NCI-H774 (cell line): Measurements from ENCODE around the gene C1orf167.

Experiments used
- DNase-seq: peaks from one replicate; lab custom pipeline; 2025; lab: John Stamatoyannopoulos, UW

The C1orf167 gene

DNA sequence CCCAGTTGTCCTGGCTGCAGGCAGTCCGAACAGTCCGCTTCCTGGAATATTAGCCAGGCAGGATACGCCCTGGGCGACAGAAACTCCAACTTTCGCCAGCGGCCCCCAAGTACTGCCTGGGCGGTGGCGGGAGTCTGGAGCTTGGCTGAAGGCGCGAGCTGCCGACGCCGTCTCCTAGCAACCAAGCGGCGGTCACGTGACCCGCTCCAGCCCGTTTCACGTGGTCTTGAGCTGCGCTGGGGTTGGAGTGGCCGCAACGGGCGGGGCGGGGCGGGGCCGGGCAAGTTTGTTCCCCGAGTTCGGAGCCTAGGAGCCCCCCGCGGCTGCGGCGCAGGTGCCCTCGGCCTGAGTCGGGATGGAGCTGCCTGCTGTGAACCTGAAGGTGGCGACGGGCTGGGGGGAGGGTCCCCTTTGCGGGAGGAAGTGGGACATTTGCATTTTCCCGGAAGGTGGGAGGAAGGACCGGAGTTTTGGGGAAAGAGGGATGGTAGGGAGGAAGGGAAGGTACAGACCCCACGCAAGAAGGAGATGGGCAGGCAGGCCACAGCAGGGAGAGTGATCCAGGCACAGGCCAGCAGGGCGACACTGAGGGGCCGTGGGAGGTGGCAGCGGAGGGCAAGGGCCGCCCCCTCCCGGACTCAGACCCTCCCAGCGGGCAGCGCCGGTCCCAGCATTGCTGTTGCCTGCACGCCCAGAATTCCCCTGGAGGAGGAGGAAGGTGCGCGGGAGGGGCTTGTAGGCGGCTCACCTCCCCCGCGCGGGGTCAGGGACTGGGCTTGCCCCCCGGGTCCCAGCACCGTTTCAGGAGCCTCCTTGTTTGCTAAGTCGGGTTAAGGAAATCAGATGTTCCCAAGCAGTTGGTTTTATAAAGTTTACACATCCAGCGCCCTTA lies 25.9 kb upstream of the C1orf167 start, which contains the start of gene AGTRAP:
Gene AGTRAP (plus strand): TSS at position 283 of the 892 bp plus-strand sequence. CDS start 73 bp downstream, at position 356.
- DNase-seq = peak; percentile 72

GRCh38 chr1:11736746-11737639 lies 25.0 kb upstream of the C1orf167 start:
- DNase-seq = no peak

- DNase-seq = no peak
These were observed 23.9 kb upstream of the C1orf167 start for GRCh38 chr1:11738096-11738495.

DNA sequence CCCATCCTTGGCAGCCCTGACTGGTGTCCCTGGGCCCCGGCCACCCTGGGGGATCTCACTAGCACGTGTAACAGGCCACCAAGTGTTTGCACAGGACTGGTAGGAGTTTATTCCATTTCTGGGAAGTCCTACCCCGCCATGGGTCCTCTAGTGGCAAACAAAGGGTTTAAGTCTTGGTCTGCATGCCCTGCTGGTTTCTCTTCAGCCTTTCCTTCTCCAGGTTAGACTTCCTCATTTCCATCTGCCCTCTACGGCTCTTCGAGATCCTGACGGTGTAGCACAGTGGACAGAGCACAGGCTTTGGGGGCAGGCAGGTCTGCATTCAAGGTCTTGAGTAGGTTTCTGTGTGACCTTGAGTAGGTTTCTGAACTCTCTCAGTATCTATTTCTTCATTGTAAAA lies 23.2 kb upstream of the C1orf167 start:
- DNase-seq = no peak

DNA sequence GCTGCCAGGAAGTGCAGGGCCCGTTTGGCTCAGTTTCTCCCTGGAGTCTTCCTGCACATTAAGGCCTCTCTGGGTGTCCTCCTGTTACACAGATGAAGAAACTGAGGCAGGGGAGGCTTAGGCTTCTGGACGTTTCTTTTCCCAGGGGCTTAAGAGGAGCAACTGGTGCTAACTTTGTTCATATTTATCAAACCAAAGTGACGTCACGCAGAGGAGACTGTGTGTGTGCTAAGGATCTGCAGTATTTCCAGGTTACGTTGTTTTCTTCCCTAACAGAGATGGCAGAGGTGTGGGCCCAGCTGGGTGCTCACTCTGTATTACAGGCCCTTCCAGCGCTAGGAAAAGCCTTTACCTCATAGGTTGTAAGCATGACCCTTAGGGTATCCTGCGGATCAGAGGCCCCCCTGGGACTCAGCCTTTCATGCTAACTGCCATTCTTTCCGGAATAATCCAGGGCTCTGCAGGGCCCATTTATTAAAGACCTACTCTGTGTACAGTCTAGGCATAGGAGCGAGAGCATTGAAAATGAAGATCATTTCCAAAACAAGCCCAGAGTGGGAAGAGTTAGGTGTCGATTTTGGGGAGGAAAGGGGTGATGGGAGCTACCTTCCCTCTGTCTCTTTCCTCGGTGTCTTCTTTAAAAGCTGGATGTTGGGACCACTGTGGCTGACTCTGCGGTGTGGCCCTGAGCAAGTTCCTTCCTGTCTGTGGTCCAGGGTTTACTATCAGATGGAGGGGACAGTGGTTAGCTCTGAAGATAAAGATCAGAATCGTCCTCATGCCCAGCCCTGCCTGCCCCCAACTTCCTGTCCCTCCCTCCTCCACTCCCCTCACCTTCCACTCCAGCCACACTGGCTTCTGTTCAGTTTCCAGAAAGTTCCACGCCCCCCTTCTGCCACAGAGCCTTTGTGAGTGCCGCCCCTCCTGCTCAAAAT lies 21.5 kb upstream of the C1orf167 start:
- DNase-seq = no peak

DNA sequence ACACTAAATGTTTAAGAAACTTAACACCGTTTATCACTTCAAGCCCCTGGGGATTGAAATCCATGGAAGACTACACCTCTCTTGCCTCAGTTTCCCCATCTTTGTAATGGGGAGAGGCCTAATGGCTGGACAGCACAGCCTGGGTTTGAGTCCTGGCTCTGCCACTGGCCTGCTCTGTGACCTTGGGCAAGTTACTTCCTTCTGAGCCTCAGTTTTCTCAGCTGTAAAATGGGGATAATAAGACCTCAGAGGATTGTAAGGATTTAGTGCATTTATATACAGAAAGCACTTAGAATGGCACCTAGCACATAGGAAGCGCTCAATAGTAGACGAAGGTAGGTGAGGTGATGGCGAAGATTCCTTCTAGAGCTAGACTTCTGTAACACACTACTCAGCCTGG lies 20.5 kb upstream of the C1orf167 start:
- DNase-seq = no peak

DNA sequence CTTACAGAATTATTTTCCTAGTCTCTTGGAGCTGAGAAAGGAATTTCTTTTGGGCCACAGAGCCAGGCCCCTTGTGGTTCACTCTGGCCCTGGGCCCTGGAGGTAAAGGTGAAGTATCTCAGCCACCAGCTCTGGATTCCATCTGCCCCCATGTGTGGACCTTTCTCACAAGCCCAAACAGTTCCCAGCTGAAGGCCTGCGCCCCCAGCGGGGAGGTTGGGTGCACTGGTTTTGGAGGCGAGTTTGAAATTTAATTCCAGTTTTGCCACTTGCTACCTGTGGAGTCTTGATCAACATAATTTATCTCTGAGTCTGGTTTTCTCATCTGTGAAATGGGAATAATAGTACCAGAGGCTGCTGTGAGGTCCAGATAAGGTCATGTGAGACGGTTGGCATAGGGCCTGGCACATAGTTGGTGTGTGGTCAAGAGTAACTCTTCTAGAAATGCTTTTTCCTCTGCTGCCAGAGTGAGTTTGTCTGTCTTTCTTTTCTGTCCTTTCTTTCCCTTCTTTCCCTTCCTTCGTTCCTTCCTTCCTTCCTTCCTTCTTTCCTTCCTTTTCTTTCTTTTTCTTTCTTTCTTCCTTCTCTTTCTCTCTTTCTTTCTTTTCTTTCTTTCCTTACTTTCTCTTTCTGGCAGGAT lies 20.0 kb upstream of the C1orf167 start:
- no peak for DNase-seq

DNA sequence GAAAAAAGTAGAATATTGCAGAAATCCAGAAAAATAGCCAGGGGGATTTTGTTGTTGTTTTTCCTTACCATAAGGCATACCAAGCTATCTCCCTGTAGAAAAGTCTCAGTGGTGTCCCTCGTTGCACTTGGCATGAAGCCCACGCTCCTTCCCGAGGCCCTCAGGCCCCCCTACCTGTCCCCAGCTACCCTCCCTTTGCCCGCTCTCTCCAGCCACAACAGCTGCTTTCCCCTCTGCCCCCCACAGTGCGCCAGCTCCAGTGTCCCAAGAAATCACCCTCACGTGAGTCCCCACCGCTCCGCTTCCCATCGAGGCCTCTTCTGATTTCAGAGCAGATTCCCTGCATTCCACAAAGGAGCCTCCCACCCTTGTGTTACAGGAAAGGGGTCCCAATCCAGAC lies 17.7 kb upstream of the C1orf167 start:
- no peak for DNase-seq

DNA sequence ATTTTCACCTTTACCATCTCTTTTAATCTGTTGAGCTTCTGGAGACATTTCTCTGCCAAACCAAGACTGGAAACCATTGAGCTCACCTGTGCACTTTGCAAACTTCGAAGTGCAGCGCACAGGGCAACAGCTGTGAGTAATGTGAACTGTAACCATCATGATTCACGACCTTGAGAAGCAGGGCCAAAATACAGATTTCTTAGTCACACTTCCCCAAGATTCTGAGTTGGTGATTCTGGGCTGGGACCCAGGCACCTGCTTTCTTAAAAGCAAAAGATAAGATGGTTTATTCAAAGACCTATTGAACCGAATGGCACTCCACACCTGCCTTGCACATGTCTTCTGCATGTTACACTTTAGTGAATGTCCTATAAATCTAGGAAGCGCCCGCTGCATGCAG lies 15.9 kb upstream of the C1orf167 start:
- no peak for DNase-seq

- no peak for DNase-seq
These were observed 15.1 kb upstream of the C1orf167 start for GRCh38 chr1:11746795-11747487.

DNA sequence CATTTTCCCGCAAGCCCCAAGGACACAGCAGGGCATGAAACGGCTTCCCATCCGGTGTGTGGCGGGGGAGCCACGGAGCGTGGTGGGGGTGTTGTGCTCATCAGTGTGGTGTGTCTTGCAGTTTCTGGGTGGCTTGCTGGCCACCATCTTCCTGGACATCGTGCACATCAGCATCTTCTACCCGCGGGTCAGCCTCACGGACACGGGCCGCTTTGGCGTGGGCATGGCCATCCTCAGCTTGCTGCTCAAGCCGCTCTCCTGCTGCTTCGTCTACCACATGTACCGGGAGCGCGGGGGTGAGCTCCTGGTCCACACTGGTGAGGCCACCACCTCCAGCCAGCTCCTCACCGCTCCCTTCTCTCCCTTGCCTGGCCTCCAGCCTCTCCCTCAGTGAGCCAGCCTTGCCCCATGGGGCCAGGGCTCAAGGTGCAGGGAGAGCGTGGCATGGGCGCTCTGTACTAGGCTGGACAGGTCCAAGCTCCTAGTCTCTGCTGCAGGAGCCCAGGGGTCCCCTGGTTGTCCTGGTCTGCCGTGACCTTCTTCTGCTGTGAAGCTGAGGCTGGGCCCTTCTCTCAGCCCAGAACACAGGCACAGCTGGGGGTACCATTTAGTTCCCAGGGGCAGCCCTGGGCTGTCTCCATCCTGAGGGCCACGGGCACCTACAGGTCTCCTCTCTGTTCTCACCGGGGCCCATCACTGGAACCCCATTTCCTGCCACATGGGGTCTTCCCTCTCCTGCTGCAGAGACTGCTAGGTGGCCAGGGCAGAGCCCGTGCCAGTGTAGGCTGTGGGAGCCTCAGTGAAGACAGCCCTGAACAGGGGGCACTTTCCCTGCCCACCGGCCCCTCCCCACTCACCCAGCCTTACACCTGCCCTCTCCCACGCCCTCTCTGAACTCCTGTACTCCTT lies 13.4 kb upstream of the C1orf167 start:
- no peak for DNase-seq

DNA sequence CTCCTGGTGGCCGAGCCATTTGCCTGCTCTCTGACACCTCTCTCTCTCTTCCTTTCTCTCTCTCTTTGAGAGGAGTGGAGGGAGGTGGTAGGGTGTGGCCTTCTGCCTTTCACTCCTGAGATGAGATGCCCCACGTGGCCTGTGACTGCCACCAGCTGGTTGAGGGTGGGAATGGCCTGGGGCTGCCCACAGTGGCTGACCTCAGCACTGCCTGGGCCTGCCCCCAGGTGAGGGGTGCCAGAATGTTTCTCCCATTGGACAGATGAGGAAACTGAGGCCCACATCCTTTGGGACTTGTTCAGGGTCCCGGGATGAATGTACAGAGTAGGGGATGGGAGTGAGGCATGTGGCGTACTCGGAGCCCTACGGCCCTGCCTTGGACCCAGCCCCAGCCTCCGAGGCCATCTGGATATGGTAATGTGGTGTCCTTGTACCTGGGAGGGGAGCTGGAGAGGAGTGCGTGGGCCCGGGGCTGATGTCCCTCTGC lies 12.7 kb upstream of the C1orf167 start:
- no peak for DNase-seq

DNA sequence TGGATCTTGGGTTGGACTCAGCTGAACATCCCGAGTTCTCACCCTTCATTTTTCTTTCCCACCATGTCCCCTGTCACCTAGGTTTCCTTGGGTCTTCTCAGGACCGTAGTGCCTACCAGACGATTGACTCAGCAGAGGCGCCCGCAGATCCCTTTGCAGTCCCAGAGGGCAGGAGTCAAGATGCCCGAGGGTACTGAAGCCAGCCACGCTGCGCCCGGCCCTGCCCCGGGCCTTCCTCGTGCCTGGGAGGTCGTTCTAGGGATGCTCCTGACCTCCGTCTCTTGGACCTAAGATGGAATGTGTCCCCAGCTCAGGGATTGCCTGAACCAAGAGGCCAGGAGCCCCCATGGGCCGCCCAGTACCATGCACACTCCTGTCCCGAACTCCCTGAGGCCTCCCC lies 12.0 kb upstream of the C1orf167 start:
- DNase-seq = no peak

DNA sequence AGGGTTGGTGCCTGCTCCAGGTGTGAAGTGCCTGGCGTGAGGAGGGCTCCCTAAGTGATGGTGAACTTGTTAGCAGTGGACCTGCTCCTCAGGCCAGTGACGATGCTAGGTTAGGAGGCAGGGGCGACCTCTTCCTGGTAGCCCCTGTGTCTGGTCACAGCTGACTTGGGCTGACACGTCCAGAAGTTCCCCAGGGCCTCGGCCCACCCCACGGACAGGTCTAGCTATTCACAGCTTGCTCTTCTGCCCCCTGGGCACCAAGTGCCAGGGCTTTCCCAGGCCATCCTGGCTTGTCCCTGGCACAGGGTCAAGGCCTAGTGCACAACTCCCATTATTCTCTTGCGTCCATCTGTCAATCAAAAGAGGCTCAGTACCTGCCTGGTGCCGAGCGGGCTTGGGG lies 10.9 kb upstream of the C1orf167 start:
- no peak for DNase-seq

DNA sequence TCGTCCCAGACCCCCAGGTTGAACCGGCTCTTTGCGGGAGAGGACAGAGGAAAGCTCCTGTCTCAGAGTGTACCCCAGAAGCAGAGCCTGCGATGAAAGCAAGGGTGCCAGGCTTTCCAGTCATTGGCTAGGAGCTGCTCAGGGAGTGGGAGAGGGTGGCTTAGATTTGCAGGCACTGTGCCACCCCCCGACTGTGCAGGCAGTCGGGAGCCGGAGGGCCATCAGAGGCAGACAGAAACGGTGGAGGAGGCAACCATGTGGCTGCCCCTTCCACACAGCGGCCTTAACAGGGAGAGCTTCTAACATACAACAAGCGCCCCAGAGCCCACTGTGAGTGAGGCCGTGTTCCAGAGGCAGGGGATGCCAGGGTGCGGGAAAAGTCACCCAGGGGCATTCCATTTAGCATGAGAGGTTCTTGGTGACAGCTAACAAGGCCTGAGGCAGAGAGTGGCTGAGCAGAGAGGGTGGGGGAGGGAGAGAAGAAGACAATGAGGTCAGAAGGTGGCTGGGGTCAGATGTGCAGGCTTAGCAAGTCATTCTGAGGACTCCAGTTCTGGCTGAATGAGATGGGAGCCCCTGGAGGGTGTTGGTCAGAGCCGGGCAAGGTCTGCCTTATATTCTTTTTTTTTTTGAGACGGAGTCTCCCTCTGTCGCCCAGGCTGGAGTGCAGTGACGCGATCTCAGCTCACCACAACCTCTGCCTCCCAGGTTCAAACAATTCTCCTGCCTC lies 9.5 kb upstream of the C1orf167 start:
- DNase-seq = no peak

GRCh38 chr1:11753555-11754208 lies 8.3 kb upstream of the C1orf167 start:
- DNase-seq = no peak

- no peak for DNase-seq
These were observed 4.9 kb upstream of the C1orf167 start for GRCh38 chr1:11757047-11757446.

- no peak for DNase-seq
These were observed 2.2 kb upstream of the C1orf167 start for GRCh38 chr1:11759791-11760190.
